ENCODE data around the gene NECAB2. TPM values are rescaled to one million over a fixed set of nuclear protein-coding genes. Genes with fewer than 3 reads are reported as not detected.

Gene NECAB2
- total and polyA plus RNA-seq, 2 of the 8 experiments (the other 6 are each of a cell fraction or from before 2014, with no cell fraction given) = 3.6 to 4.2 TPM

GRCh38 chr16:83992624-83993023 is 24.6 kb downstream of the NECAB2 start:
- Histone ChIP-seq H2BK12ac (ENCODE audit: low read depth, low read length) (no peak overlapping the region), H3K14ac (ENCODE audit: insufficient read length) (no peak overlapping the region), H3K79me2 (ENCODE audit: control insufficient read depth in 1 of 2, insufficient read depth in 2 of 2, low read length in 2 of 2) (no peaks in the 10 kb centered on the region), H2BK120ac (replicated peaks; ENCODE audit: low read depth, low read length) (no peak overlapping the region), H2BK15ac (ENCODE audit: low read length) (no peak overlapping the region), H3K23ac (ENCODE audit: insufficient read length) (no peak overlapping the region), H3K23me2 (ENCODE audit: low read depth, low read length) (no peaks in the 10 kb centered on the region), H3K4me3 (ENCODE audit: extremely low read depth in 1 of 4, insufficient read depth in 2 of 4, low read depth in 3 of 4, low read length in 4 of 4) (no peak overlapping the region), H3K4me1 (replicated peaks in 1 of 4; ENCODE audit: control insufficient read depth in 3 of 4, insufficient read depth in 4 of 4, low read length in 3 of 4) (peaks cover 2 to 12% (median 7%) of the 10 kb centered on the region in 4 experiments; a peak in 4 of 7 replicates), H4K20me1 (replicated peaks in 1 of 2; ENCODE audit: control insufficient read depth in 1 of 2, insufficient read depth in 2 of 2, low read length in 2 of 2) (peaks cover 0 to 2% of the 10 kb centered on the region in 2 experiments), H3K79me1 (ENCODE audit: low read depth, low read length) (no peaks in the 10 kb centered on the region), H2BK20ac (ENCODE audit: low read length) (no peak overlapping the region), H4K91ac (replicated peaks; ENCODE audit: insufficient read length, low read length) (no peak overlapping the region), H3K4ac (replicated peaks; ENCODE audit: insufficient read length, low read depth, low read length) (no peak overlapping the region), H3K4me2 (ENCODE audit: insufficient read depth in 1 of 2, low read depth in 2 of 2, low read length in 2 of 2) (no peak overlapping the region), H3K9ac (replicated peaks in 1 of 4; ENCODE audit: extremely low read depth in 1 of 4, low read depth in 3 of 4, low read length in 3 of 4) (no peak overlapping the region), H2AFZ (ENCODE audit: low read length) (no peak overlapping the region), H3K18ac (ENCODE audit: extremely low read depth, low read length) (no peak overlapping the region), H3K9me3 (ENCODE audit: insufficient read depth in 2 of 2, low read depth in 1 of 2, low read length in 1 of 2) (no peaks in the 10 kb centered on the region; a peak in 1 of 4 replicates), H2AK5ac (ENCODE audit: low read depth, low read length) (no peak overlapping the region), H3K27ac (ENCODE audit: low read depth, low read length) (no peak overlapping the region), H4K5ac (ENCODE audit: insufficient read length, low read depth, low read length) (no peak overlapping the region), H2BK5ac (ENCODE audit: low read depth, low read length) (no peak overlapping the region), H3K36me3 (ENCODE audit: control insufficient read depth in 2 of 4, insufficient read depth in 4 of 4, low read length in 3 of 4) (no peaks in the 10 kb centered on the region; a peak in 1 of 8 replicates), H4K8ac (ENCODE audit: extremely low read depth, insufficient read depth, low read length) (no peak overlapping the region), H3K56ac (replicated peaks; ENCODE audit: insufficient read length, low read depth, low read length) (no peak overlapping the region), H3K27me3 (replicated peaks in 1 of 4; ENCODE audit: control insufficient read depth in 3 of 4, extremely low read depth in 1 of 4, insufficient read depth in 3 of 4, low read length in 3 of 4) (no peaks in the 10 kb centered on the region)
- DNase-seq (ENCODE audit: low read depth in 1 of 2, low spot score in 2 of 2) (no peak), FAIRE-seq (no peak)
- WGBS, 2 experiments (ENCODE audit: extremely low coverage in 1 of 2, insufficient coverage in 1 of 2, insufficient read length in 1 of 2, insufficient replicate concordance in 2 of 2, low coverage in 1 of 2, low lambda C conversion rate in 2 of 2, missing lambda C conversion rate in 1 of 2) = 90% methylated on average over 6 of the region's 6 CpGs; no CpG with 5 or more reads in 1 of the 2 experiments
- ChIA-PET POLR2A (ENCODE audit: partially characterized antibody) (no interaction called here), CTCF (ENCODE audit: partially characterized antibody) (interaction anchor here (0.6 to 6.0 kb wide), 8 partner anchors 9 to 184 kb away, joined by 3 to 42 read pairs (median 6); no protein-coding TSS in a partner anchor)
- TF ChIP-seq TEAD4 (IDR thresholded peaks at IDR 0.05; ENCODE audit: low read depth, low read length) (no peak), POLR2A (IDR thresholded peaks at IDR 0.05; ENCODE audit: control extremely low read depth in 1 of 2, low read depth in 2 of 2, low read length in 2 of 2) (no peak), GABPA (IDR thresholded peaks at IDR 0.05; ENCODE audit: borderline replicate concordance, insufficient read depth, low read length) (no peak), JUND (IDR thresholded peaks at IDR 0.05; ENCODE audit: low read length) (no peak), TAF7 (optimal IDR thresholded peaks at IDR 0.05; ENCODE audit: borderline replicate concordance, low read depth, low read length) (no peak)
